Dendritic cell treated with granulocyte-macrophage colony-stimulating factor and Interleukin-4, amounts not matched to agents 40 ng/mL and 50 ng/mL, for 4 days (primary cell): ENCODE measurements around the gene PID1.

Source experiments
- H3K27ac Mint-ChIP-seq: one replicate; pipeline ENCODE4 v1.8.0; 2022; ENCODE audit warnings: mild to moderate bottlenecking, mixed read lengths
- H3K27me3 Mint-ChIP-seq: one replicate; pipeline ENCODE4 v1.8.0; 2022; ENCODE audit warnings: mild to moderate bottlenecking, mixed read lengths
- H3K36me3 Mint-ChIP-seq: one replicate; pipeline ENCODE4 v1.8.0; 2022; ENCODE audit warnings: low read depth, mixed read lengths
- H3K4me1 Mint-ChIP-seq: one replicate; pipeline ENCODE4 v1.8.0; 2022; ENCODE audit warnings: low read depth, mixed read lengths
- H3K4me3 Mint-ChIP-seq: one replicate; pipeline ENCODE4 v1.8.0; 2022; ENCODE audit warnings: mild to moderate bottlenecking, moderate library complexity, mixed read lengths
- H3K9me3 Mint-ChIP-seq: one replicate; pipeline ENCODE4 v1.8.0; 2022; ENCODE audit warnings: mixed read lengths
- intact Hi-C: fragments of 100-400 bp; cut with micrococcal nuclease; formaldehyde crosslinking; loops from one replicate; pipeline ENCODE4 v1.15.0; 2022

Gene PID1

DNA sequence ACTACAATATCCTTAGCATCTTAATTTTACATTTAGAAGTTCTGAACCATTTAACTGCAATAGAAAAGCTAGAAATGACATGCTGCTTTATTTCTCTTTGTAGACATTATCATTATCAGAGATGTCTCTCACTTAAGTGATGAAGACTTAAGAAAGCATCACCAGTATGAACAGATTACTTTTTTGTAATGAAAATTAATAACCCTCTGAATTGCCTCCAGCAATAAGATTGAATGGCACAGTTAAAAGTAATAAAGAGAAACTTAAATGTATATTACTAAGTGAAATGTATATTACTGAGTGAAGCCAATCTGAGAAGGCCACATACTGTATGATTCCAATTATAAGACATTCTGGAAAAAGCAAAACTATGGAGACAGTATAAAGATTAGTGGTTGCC is 89.4 kb downstream of the PID1 start:
- peaks cover 43% of the 10 kb centered on the region for H3K9me3 Mint-ChIP-seq
- no peaks in the 10 kb centered on the region for H3K27me3 Mint-ChIP-seq
- H3K27ac Mint-ChIP-seq = no peak overlapping the region
- H3K36me3 Mint-ChIP-seq = no peaks in the 10 kb centered on the region
- intact Hi-C loops = no loop called here
- no peaks in the 10 kb centered on the region for H3K4me1 Mint-ChIP-seq
- H3K4me3 Mint-ChIP-seq = no peak overlapping the region

DNA sequence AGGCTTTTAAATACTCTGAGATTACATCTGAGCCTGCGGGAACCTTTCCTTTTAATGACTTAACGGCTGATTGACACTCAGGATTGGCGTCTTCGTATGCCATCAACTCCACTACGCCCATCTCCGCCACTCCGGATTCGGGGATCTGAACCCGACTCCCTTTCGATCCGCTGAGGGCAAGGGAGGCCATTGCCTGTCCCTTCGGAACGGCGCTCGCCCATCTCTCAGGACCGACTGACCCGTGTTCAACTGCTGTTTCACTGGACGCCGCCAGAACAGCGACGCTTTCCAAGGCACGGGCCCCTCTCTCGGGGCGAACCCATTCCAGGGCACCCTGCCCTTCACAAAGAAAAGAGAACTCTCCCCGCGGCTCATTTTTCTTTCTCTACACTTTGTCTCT is 90.4 kb downstream of the PID1 start:
- H3K27me3 Mint-ChIP-seq = no peaks in the 10 kb centered on the region
- H3K27ac Mint-ChIP-seq = no peak overlapping the region
- intact Hi-C loops = no loop called here
- no peaks in the 10 kb centered on the region for H3K4me1 Mint-ChIP-seq
- no peaks in the 10 kb centered on the region for H3K36me3 Mint-ChIP-seq
- H3K9me3 Mint-ChIP-seq = peaks cover 43% of the 10 kb centered on the region
- no peak overlapping the region for H3K4me3 Mint-ChIP-seq

DNA sequence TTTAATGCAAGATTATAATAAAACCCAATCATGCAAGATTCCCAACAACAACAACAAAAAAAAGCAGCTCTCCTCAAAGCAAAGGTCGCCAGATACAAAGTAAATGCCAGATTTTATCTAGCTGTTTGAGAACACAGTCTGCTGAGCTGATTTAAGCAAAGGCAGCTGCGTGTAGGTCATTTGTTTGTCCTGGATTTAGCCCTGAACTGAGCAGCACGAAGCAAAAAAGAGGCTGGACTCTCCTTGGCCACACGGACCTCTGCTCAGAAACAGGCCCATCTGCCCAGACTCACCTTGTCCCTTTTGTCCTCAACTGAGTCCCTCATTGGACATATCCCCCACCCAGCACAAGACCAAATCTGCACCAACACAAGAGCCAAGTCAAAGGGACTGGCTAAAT is 91.5 kb downstream of the PID1 start:
- no peak overlapping the region for H3K27ac Mint-ChIP-seq
- peaks cover 42% of the 10 kb centered on the region for H3K9me3 Mint-ChIP-seq
- no peak overlapping the region for H3K4me3 Mint-ChIP-seq
- no peaks in the 10 kb centered on the region for H3K4me1 Mint-ChIP-seq
- intact Hi-C loops = no loop called here
- H3K36me3 Mint-ChIP-seq = no peaks in the 10 kb centered on the region
- no peaks in the 10 kb centered on the region for H3K27me3 Mint-ChIP-seq

DNA sequence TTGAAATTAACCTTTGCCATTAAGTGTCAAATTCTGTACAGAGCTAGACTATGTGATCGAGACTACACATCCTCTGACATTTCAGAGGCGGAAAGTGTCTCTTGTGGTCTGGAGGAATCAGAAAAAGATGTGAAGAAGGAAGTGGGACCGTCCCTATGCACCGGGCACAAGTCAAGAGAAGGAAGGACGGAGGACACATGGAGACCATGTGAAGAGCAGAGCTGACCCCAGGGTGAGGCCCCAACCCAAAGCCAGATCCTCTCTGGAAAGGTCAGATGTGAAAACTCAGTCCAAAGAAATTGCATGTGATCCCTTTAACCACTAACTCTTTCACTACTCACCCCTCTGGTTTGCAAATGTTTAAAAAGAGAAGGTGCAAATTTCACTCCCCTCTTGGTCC is 92.4 kb downstream of the PID1 start:
- Mint-ChIP-seq H3K4me3 (no peak overlapping the region), H3K4me1 (no peaks in the 10 kb centered on the region), H3K9me3 (peaks cover 51% of the 10 kb centered on the region), H3K36me3 (no peaks in the 10 kb centered on the region), H3K27me3 (no peaks in the 10 kb centered on the region), H3K27ac (no peak overlapping the region)
- intact Hi-C loops = no loop called here

DNA sequence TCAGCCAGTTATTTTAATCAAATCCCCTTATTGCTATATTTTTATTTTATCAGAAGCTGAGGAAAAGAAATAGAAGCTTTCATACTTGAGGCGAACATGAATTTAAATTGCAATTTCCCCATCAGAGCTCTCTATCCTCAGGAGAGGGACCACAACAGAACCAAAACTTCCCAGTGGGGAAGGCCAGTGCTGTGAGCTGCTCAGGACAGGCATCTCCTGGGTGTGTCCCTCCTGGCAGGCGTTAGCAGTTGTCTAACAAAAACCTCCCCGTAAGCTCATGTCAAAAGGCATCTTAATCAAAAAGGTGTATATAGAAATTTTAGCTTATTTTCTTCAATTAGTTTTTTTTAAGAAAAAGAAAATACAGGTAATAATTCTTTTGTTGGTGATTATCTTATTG is 93.0 kb downstream of the PID1 start:
- Mint-ChIP-seq H3K4me1 (no peaks in the 10 kb centered on the region), H3K27me3 (no peaks in the 10 kb centered on the region), H3K4me3 (no peak overlapping the region), H3K9me3 (peaks cover 57% of the 10 kb centered on the region), H3K27ac (no peak overlapping the region), H3K36me3 (no peaks in the 10 kb centered on the region)
- intact Hi-C loops = no loop called here

DNA sequence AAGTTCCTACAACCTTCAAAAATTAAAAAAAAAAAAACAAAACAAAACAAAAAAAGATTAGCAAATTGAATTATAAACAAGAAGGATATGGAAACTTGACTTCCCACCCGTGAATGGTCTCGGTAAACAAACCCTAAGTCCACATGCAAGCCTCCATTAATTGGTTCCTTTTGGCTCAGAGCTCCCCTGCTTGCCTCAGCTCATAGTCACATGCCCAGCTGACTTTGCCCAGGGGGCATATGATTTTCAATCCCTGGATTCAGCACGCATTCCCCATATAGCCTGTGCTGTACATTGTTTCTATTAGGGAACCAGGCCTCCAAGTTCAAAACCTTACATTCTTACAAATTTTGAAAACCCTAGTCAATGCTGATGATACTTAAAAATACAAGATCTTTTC is 95.0 kb downstream of the PID1 start:
- intact Hi-C loops = no loop called here
- no peak overlapping the region for H3K27ac Mint-ChIP-seq
- no peaks in the 10 kb centered on the region for H3K36me3 Mint-ChIP-seq
- H3K4me1 Mint-ChIP-seq = no peaks in the 10 kb centered on the region
- H3K9me3 Mint-ChIP-seq = peaks cover 61% of the 10 kb centered on the region
- no peak overlapping the region for H3K4me3 Mint-ChIP-seq
- no peaks in the 10 kb centered on the region for H3K27me3 Mint-ChIP-seq

DNA sequence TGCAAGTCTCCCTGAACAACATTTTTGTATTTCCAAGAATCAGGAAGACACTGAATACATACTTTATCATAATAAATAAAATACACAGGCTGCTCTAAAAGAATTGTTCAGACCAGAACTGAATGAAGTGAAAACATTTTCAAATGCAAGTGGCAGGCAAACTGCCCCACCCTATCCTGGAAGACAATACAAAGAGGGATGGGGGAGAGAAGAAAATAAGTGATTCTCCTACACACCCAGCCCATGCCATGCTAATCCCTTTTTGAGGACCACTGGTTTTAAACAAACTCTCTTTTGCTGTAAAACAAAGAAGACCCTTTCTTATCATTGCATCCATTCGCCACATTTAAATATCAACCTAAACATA is 95.6 kb downstream of the PID1 start:
- H3K27me3 Mint-ChIP-seq = no peaks in the 10 kb centered on the region
- no peak overlapping the region for H3K4me3 Mint-ChIP-seq
- no peak overlapping the region for H3K27ac Mint-ChIP-seq
- peaks cover 54% of the 10 kb centered on the region for H3K9me3 Mint-ChIP-seq
- H3K36me3 Mint-ChIP-seq = no peaks in the 10 kb centered on the region
- intact Hi-C loops = no loop called here
- no peaks in the 10 kb centered on the region for H3K4me1 Mint-ChIP-seq

DNA sequence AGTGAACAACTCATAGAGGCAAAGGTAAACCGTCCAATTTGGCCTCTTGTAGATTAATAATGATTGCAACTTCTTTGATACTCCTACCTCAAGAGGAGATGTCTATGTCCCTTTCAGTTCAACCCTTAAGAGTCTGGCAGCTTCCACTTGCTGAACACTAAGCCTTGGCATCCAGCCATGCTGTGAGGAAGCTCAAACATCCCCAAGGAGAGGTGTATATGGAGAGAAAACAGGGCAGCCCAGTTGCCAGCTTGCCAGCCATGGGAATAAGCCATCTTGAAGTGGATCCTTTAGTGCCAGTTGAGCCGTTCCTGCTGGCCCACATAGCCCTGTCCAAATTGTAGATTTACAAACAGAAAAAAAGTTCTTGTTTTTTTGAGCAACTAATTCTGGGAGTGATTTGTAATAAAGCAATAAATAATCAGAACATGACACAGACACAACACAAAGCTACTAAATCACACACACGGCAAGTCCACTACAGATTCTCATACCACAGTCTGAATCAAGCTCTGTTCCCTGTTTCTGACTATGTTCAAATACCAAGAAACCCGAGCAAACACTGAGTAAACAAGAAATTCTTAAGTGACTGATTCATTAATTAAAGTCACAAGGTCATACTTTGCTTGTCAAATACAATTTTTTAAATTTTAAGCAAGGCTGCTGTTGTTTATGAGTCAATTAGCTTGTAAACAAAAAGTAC is 96.1 kb downstream of the PID1 start:
- intact Hi-C loops = no loop called here
- Mint-ChIP-seq H3K27me3 (no peaks in the 10 kb centered on the region), H3K27ac (no peak overlapping the region), H3K9me3 (peaks cover 53% of the 10 kb centered on the region), H3K36me3 (no peaks in the 10 kb centered on the region), H3K4me1 (no peaks in the 10 kb centered on the region), H3K4me3 (no peak overlapping the region)

DNA sequence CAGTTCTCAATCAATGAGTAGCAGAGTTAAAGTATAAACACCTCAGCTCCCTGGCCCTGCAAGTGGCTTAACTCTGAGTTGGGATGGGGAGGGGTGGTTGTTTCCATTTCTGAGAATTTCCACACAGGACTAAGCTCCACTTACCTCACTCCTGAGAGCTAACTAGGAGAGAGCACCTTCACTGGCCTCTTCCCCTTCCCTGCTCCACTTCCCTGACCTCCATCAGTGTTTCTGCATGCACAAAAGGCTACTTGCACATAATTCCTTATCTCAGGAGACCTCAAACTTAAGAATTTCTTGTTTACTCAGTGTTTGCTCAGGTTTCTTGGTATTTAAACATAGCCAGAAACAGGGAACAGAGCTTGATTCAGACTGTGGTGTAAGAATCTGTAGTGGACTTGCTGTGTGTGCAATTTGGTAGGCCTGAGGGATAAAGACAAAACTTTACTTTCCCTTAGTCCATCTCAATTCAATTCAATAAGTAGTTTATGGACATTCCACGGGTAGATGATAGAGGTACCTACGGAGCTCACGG is 97.2 kb downstream of the PID1 start:
- Mint-ChIP-seq H3K27me3 (no peaks in the 10 kb centered on the region), H3K4me3 (no peak overlapping the region), H3K36me3 (no peaks in the 10 kb centered on the region), H3K9me3 (peaks cover 53% of the 10 kb centered on the region), H3K27ac (no peak overlapping the region), H3K4me1 (no peaks in the 10 kb centered on the region)
- intact Hi-C loops = no loop called here

DNA sequence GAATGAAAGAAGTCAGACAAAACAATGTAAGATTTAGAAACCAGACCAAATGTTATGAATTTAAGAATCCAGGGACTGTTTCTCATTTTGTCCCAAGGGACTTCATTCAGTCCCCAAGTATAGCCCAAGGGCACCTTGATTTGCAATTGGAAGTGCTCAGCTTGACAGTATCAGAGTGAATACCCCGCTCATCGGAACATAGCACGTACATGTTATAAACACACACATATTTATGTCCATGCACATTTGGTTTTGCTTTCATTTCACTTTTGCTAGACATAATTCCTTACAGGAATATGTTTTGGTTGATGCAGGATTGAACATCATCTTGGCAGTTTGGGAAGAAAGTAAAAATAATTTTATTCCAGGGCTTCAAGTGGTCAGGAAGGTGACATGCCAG is 100.2 kb downstream of the PID1 start:
- peaks cover 32% of the 10 kb centered on the region for H3K9me3 Mint-ChIP-seq

DNA sequence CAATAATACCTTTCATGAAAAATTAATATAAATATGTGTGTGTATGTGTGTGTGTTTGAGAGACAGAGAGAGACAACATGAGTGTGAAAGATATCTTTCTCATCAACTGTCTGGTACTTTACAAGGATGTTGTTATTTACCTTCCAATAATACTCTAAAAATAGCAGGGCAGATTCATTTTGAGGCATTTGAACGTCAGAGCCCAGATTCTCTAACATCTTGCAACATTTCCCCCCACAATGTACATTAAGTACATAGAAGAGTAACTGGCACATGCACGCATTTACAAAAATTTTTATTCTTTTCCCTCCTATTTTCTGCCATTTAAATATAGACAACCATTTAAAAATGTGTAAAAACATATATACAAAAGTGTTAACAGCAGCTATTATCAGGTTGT is 100.9 kb downstream of the PID1 start:
- Mint-ChIP-seq H3K4me3 (no peak overlapping the region), H3K27me3 (no peaks in the 10 kb centered on the region), H3K9me3 (peaks cover 26% of the 10 kb centered on the region), H3K4me1 (no peaks in the 10 kb centered on the region), H3K27ac (no peak overlapping the region), H3K36me3 (no peaks in the 10 kb centered on the region)
- intact Hi-C loops = no loop called here

More for the DNA sequence above, 100.2 kb downstream of the PID1 start:
- H3K4me1 Mint-ChIP-seq = no peaks in the 10 kb centered on the region
- no peaks in the 10 kb centered on the region for H3K36me3 Mint-ChIP-seq
- no peak overlapping the region for H3K4me3 Mint-ChIP-seq
- H3K27me3 Mint-ChIP-seq = no peaks in the 10 kb centered on the region
- H3K27ac Mint-ChIP-seq = no peak overlapping the region
- intact Hi-C loops = no loop called here

DNA sequence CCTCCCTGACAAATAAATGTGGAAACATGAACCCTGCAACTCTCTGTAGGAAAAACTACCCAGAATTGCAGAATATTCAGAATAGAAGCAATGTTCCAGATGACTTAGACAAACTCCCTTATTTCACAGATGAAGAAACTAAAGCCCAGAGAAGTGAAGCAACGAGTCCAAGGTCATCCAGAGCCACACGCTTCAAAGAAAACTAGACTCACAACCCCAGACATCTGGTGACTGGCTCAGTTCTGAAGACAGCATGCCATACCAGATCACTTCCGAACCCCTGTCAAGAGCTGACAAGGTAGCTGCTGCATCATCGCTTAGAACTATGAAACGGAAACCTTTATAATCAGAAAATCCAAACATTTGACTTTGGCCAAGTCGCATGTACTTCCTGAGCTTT is 101.3 kb downstream of the PID1 start:
- Mint-ChIP-seq H3K36me3 (no peaks in the 10 kb centered on the region), H3K4me1 (no peaks in the 10 kb centered on the region), H3K9me3 (peaks cover 22% of the 10 kb centered on the region), H3K27me3 (no peaks in the 10 kb centered on the region), H3K27ac (no peak overlapping the region), H3K4me3 (no peak overlapping the region)
- intact Hi-C loops = no loop called here

DNA sequence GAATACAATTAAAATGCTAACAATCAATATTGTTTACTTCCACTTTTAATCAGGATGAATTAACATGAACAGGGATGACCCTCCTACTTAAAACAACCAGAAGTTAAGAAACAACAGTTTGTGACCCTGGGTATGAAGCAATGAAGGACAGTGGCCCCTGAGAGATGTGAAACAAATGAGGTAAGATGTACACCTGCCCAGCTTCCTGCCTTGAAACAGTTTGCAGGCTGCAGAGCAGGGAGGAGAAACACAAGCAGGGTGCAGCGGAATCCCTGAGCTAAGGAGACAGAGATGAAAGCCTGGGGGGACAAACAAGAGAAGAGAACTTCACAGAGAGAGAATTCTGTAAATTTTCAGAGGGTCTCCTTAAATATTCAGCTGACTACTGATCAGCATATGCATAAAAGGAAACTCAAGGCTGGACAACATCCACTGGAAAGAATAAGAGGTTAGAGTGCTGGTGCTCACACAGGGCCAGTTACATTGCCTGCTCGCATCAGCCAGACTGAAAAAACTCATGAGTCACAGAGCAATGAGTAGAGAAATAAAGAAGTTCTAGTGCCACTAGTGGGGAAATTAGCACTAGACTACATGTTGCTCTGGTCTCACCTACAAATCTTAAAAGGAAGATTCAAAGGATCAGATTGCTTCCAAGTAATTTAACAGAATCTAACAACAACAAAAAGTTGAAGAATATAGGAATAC is 106.4 kb downstream of the PID1 start:
- Mint-ChIP-seq H3K9me3 (peaks cover 5% of the 10 kb centered on the region), H3K4me3 (no peak overlapping the region), H3K36me3 (no peaks in the 10 kb centered on the region), H3K27me3 (no peaks in the 10 kb centered on the region), H3K4me1 (no peaks in the 10 kb centered on the region), H3K27ac (no peak overlapping the region)
- intact Hi-C loops = no loop called here

DNA sequence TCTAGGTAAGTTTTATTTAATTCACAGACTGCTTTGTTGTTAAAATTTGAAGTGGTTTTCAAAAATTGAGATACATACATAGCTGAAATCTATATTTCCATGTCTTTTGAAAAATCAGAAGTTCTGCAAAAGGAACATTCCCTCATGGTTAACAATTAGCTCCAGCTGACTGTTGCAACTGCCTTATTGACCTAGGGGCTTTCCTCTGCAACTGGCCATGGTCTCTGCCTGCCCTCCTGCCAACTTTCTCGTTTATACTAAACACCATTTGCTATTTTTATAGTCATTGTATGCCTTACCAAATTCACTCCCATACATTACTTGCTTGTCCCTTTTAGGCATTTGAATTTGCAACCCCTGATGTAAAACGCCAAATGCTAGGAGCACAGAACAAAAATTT is 107.2 kb downstream of the PID1 start:
- Mint-ChIP-seq H3K27me3 (no peaks in the 10 kb centered on the region), H3K27ac (no peak overlapping the region), H3K9me3 (peaks cover 13% of the 10 kb centered on the region), H3K4me1 (no peaks in the 10 kb centered on the region), H3K4me3 (no peak overlapping the region), H3K36me3 (no peaks in the 10 kb centered on the region)
- intact Hi-C loops = no loop called here

DNA sequence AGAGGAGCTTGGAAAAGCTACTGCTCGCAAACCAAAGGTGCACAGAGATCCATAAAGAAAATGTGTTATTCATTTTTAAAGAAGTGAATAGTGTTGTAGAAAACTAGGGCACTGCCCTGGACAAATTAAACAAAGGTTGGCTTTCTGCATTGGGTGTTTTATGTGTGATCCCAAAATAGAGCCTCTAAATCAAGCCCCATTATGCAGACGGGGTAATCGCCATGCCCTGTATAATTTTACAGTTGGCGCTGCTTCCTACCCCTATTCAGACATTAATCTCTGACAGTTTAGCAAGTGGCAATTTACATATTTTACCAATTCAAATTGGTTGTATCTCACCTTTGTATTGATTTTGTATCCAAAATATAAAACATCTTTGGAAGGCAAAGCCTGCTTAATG is 109.1 kb downstream of the PID1 start:
- no peaks in the 10 kb centered on the region for H3K4me1 Mint-ChIP-seq
- intact Hi-C loops = no loop called here
- H3K4me3 Mint-ChIP-seq = no peak overlapping the region
- H3K27me3 Mint-ChIP-seq = no peaks in the 10 kb centered on the region
- no peak overlapping the region for H3K27ac Mint-ChIP-seq
- peaks cover 13% of the 10 kb centered on the region for H3K9me3 Mint-ChIP-seq
- no peaks in the 10 kb centered on the region for H3K36me3 Mint-ChIP-seq
